ENCODE measurements around the gene NGLY1. TPM values are rescaled to one million over a fixed set of nuclear protein-coding genes. Genes with fewer than 3 reads are reported as not detected.

NGLY1 gene
- total RNA-seq, 1 donor from 2014 or later, result 31.7 TPM

GRCh38 chr3:25673738-25674298 lies 109.4 kb downstream of the NGLY1 start:
- H3K27me3 ChIP-seq, result no peaks in the 10 kb centered on the region
- DNase-seq (ENCODE audit: extremely low spot score in 2 of 2), result no peak
- no peaks in the 10 kb centered on the region for H3K36me3 ChIP-seq
- intact Hi-C loops (cut with DNase I), result no loop called here
- H3K27ac ChIP-seq, result no peak overlapping the region
- H3K4me1 ChIP-seq, result no peaks in the 10 kb centered on the region
- H3K9me3 ChIP-seq, result no peaks in the 10 kb centered on the region
- H3K4me3 ChIP-seq, result no peak overlapping the region
- TF ChIP-seq CTCF (IDR thresholded peaks at IDR 0.05), result no peak
- no peak for TF ChIP-seq POLR2A (IDR thresholded peaks at IDR 0.05)
- TF ChIP-seq POLR2AphosphoS5 (IDR thresholded peaks at IDR 0.05; ENCODE audit: insufficient read depth in 1 of 2, low read depth in 1 of 2), result no peak

Small RNA genes within 50 kb of the gene (small RNA-seq; reads per million reads assigned to genes)
- not detected for gene CRIP1P2

Other genes with a start within 250 kb of the NGLY1 start
- gene TOP2B, start 118.5 kb downstream of the NGLY1 start, total RNA-seq, result 88.1 TPM
- 5.9 TPM for gene OXSM, start 6.6 kb upstream of the NGLY1 start, total RNA-seq